ENCODE results near the gene ZKSCAN7. TPM values are rescaled to one million over a fixed set of nuclear protein-coding genes. Genes with fewer than 3 reads are reported as not detected.

Gene ZKSCAN7
- total and polyA plus RNA-seq, 2 experiments from 2014 or later, result 6.0 to 9.9 TPM

DNA sequence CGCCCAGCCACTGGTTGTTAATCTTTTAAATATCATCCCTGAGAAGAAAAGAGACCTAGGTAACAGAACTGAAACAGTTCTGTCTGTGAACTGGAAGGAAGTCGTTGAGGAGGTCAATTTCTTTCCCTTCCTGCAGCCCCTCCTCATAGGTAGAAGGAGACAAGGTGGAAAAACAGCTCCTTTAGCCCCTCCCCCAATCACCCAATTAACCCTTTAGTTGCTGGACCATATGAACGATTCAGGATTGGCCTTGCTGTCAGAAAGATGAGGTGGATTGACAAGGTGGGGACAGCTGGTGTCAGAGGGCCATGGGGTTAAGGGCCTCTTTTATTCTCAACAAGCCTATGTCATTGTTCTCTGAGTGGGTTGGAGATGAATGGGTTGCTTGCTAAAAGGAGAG, 41.5 kb upstream of the ZKSCAN7 start:
- peaks cover 14% of the 10 kb centered on the region for H3K4me1 ChIP-seq (ENCODE audit: insufficient read depth)
- H3K79me2 ChIP-seq, result peaks cover 19% of the 10 kb centered on the region
- TF ChIP-seq EZH2phosphoT487 (IDR thresholded peaks at IDR 0.05; ENCODE audit: low read depth, severe bottlenecking, unreplicated experiment), result no peak
- TF ChIP-seq EZH2 (IDR thresholded peaks at IDR 0.05; ENCODE audit: borderline replicate concordance), result no peak
- TF ChIP-seq, protein P1, sequence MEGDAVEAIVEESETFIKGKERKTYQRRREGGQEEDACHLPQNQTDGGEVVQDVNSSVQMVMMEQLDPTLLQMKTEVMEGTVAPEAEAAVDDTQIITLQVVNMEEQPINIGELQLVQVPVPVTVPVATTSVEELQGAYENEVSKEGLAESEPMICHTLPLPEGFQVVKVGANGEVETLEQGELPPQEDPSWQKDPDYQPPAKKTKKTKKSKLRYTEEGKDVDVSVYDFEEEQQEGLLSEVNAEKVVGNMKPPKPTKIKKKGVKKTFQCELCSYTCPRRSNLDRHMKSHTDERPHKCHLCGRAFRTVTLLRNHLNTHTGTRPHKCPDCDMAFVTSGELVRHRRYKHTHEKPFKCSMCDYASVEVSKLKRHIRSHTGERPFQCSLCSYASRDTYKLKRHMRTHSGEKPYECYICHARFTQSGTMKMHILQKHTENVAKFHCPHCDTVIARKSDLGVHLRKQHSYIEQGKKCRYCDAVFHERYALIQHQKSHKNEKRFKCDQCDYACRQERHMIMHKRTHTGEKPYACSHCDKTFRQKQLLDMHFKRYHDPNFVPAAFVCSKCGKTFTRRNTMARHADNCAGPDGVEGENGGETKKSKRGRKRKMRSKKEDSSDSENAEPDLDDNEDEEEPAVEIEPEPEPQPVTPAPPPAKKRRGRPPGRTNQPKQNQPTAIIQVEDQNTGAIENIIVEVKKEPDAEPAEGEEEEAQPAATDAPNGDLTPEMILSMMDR (IDR thresholded peaks at IDR 0.05; ENCODE audit: poor library complexity), result no peak
- H3K4me2 ChIP-seq, result no peak overlapping the region
- no peak overlapping the region for H3K27ac ChIP-seq
- no peaks in the 10 kb centered on the region for H3K9me2 ChIP-seq (replicated peaks; ENCODE audit: insufficient read depth)
- H3K36me3 ChIP-seq (replicated peaks; ENCODE audit: insufficient read depth, low read depth), result no peaks in the 10 kb centered on the region
- 34% methylated on average over 3 of the region's 3 CpGs for WGBS (ENCODE audit: low lambda C conversion rate, missing lambda C conversion rate)
- H2AFZ ChIP-seq, result no peak overlapping the region
- H3K4me3 ChIP-seq, result no peak overlapping the region
- no peak for DNase-seq (ENCODE audit: low spot score)
- no peaks in the 10 kb centered on the region for H3K27me3 ChIP-seq
- H3K9me3 ChIP-seq (ENCODE audit: low read depth), result no peaks in the 10 kb centered on the region
- H4K20me1 ChIP-seq (ENCODE audit: insufficient read depth, poor library complexity, severe bottlenecking), result no peaks in the 10 kb centered on the region

DNA sequence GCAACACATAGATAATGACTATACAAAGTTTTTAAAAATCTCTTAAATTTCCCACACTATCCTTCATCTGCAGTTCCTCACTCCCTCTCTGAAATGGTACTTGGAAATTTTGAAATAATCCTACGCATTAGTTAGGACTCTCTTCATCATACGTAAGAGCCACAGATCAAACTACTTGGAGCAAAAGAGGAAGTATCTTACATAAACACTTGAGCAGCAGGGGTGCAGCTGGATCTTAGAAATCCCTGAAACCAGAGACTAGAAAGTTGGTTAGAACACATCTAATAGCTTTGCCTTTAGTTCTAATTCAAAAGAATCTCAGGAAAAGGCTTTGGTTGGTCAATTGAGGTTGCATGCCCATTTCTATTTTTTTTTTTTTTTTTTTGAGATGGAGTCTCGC, 38.8 kb upstream of the ZKSCAN7 start:
- Histone ChIP-seq H3K4me3 (no peak overlapping the region), H3K4me1 (ENCODE audit: insufficient read depth) (peaks cover 7% of the 10 kb centered on the region), H3K4me2 (no peak overlapping the region), H3K27ac (no peak overlapping the region), H3K9me3 (ENCODE audit: low read depth) (no peaks in the 10 kb centered on the region), H3K79me2 (peaks cover 2% of the 10 kb centered on the region), H3K27me3 (no peaks in the 10 kb centered on the region), H4K20me1 (ENCODE audit: insufficient read depth, poor library complexity, severe bottlenecking) (no peaks in the 10 kb centered on the region), H3K9me2 (replicated peaks; ENCODE audit: insufficient read depth) (no peaks in the 10 kb centered on the region), H2AFZ (no peak overlapping the region), H3K36me3 (replicated peaks; ENCODE audit: insufficient read depth, low read depth) (no peaks in the 10 kb centered on the region)
- 82% methylated on average over 3 of the region's 3 CpGs for WGBS (ENCODE audit: low lambda C conversion rate, missing lambda C conversion rate)
- DNase-seq (ENCODE audit: low spot score), result no peak
- TF ChIP-seq EZH2phosphoT487 (IDR thresholded peaks at IDR 0.05; ENCODE audit: low read depth, severe bottlenecking, unreplicated experiment) (no peak), EZH2 (IDR thresholded peaks at IDR 0.05; ENCODE audit: borderline replicate concordance) (no peak)
- TF ChIP-seq, protein P1 (IDR thresholded peaks at IDR 0.05; ENCODE audit: poor library complexity), result no peak

GRCh38 chr3:44518782-44519156, 36.2 kb upstream of the ZKSCAN7 start:
- no peak overlapping the region for H3K4me2 ChIP-seq
- 69% methylated on average over 2 of the region's 2 CpGs for WGBS (ENCODE audit: low lambda C conversion rate, missing lambda C conversion rate)

More at GRCh38 chr3:44518782-44519156, 36.2 kb upstream of the ZKSCAN7 start:
- Histone ChIP-seq H3K27ac (no peak overlapping the region), H3K27me3 (no peaks in the 10 kb centered on the region), H2AFZ (no peak overlapping the region), H4K20me1 (ENCODE audit: insufficient read depth, poor library complexity, severe bottlenecking) (no peaks in the 10 kb centered on the region), H3K9me3 (ENCODE audit: low read depth) (no peaks in the 10 kb centered on the region), H3K9me2 (replicated peaks; ENCODE audit: insufficient read depth) (no peaks in the 10 kb centered on the region), H3K4me1 (ENCODE audit: insufficient read depth) (no peaks in the 10 kb centered on the region), H3K36me3 (replicated peaks; ENCODE audit: insufficient read depth, low read depth) (no peaks in the 10 kb centered on the region), H3K4me3 (no peak overlapping the region), H3K79me2 (no peaks in the 10 kb centered on the region)
- no peak for DNase-seq (ENCODE audit: low spot score)
- no peak for TF ChIP-seq EZH2 (IDR thresholded peaks at IDR 0.05; ENCODE audit: borderline replicate concordance)
- TF ChIP-seq, protein P1 (IDR thresholded peaks at IDR 0.05; ENCODE audit: poor library complexity), result no peak
- no peak for TF ChIP-seq EZH2phosphoT487 (IDR thresholded peaks at IDR 0.05; ENCODE audit: low read depth, severe bottlenecking, unreplicated experiment)
